ENCODE measurements around the gene TBRG4. TPM values are rescaled to one million over a fixed set of nuclear protein-coding genes. Genes with fewer than 3 reads are reported as not detected.

Gene TBRG4
- total and polyA plus RNA-seq, 2 experiments from 2014 or later: 44.5 to 54.6 TPM

GRCh38 chr7:45150199-45150598, 38.7 kb upstream of the TBRG4 start:
- no peak for TF ChIP-seq EZH2phosphoT487 (IDR thresholded peaks at IDR 0.05; ENCODE audit: low read depth, severe bottlenecking, unreplicated experiment)
- no peak for TF ChIP-seq EZH2 (IDR thresholded peaks at IDR 0.05; ENCODE audit: borderline replicate concordance)
- no peak for TF ChIP-seq CTCF (IDR thresholded peaks at IDR 0.05; ENCODE audit: poor library complexity)
- Histone ChIP-seq H3K9me3 (ENCODE audit: low read depth) (no peaks in the 10 kb centered on the region), H2AFZ (no peak overlapping the region), H3K27ac (no peak overlapping the region), H3K27me3 (no peaks in the 10 kb centered on the region), H3K79me2 (no peaks in the 10 kb centered on the region), H3K36me3 (replicated peaks; ENCODE audit: insufficient read depth, low read depth) (no peaks in the 10 kb centered on the region), H3K4me2 (no peak overlapping the region), H3K4me3 (no peak overlapping the region), H3K9me2 (replicated peaks; ENCODE audit: insufficient read depth) (no peaks in the 10 kb centered on the region), H4K20me1 (ENCODE audit: insufficient read depth, poor library complexity, severe bottlenecking) (no peaks in the 10 kb centered on the region), H3K4me1 (ENCODE audit: insufficient read depth) (no peaks in the 10 kb centered on the region)
- no peak for DNase-seq (ENCODE audit: low spot score)
- WGBS (ENCODE audit: low lambda C conversion rate, missing lambda C conversion rate): 85% methylated on average over 11 of the region's 11 CpGs

DNA sequence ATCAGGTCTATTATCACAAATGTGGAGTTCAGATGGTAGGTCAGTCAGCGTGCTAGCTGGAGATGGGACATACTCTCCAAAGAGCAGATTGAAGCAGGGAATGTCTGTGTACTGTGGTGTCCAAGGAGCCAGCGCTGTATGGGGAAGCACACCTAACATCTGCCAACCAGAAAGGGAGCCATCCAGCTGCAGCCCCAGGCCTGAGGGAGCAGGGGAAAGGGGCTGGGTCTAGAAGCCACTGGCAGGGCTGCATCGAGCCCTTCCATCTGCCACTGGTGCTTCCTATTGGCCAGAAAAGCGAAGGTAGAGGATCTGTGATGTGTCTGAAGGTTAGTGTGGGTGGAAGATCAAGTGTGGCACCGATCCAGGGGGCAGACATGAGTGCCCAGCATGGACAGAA, 38.1 kb upstream of the TBRG4 start:
- no peaks in the 10 kb centered on the region for H3K27me3 ChIP-seq
- DNase-seq (ENCODE audit: low spot score): no peak
- no peak overlapping the region for H3K27ac ChIP-seq
- TF ChIP-seq EZH2phosphoT487 (IDR thresholded peaks at IDR 0.05; ENCODE audit: low read depth, severe bottlenecking, unreplicated experiment) (no peak), CTCF (IDR thresholded peaks at IDR 0.05; ENCODE audit: poor library complexity) (no peak), EZH2 (IDR thresholded peaks at IDR 0.05; ENCODE audit: borderline replicate concordance) (no peak)
- H3K9me2 ChIP-seq (replicated peaks; ENCODE audit: insufficient read depth): no peaks in the 10 kb centered on the region
- H3K4me3 ChIP-seq: no peak overlapping the region
- H4K20me1 ChIP-seq (ENCODE audit: insufficient read depth, poor library complexity, severe bottlenecking): no peaks in the 10 kb centered on the region
- no peak overlapping the region for H3K4me2 ChIP-seq
- H3K79me2 ChIP-seq: no peaks in the 10 kb centered on the region
- no peaks in the 10 kb centered on the region for H3K9me3 ChIP-seq (ENCODE audit: low read depth)
- 82% methylated on average over 5 of the region's 5 CpGs for WGBS (ENCODE audit: low lambda C conversion rate, missing lambda C conversion rate)
- no peak overlapping the region for H2AFZ ChIP-seq
- H3K4me1 ChIP-seq (ENCODE audit: insufficient read depth): no peaks in the 10 kb centered on the region
- H3K36me3 ChIP-seq (replicated peaks; ENCODE audit: insufficient read depth, low read depth): no peaks in the 10 kb centered on the region

DNA sequence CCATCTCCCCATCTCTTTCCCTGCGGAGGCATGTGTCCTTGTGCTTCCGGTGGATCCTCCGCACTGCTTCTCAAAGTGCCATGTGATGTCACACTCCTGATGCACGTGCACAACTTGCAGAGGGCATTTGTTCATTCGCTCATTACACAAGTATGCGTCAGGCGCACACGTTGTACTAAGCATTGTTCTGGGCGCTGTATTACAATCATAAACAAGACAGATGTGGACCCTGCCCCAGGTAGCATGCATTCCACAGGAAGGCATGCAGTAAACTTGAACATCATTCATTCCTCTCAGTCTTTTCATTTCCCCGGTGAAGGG, 37.1 kb upstream of the TBRG4 start:
- H3K4me1 ChIP-seq (ENCODE audit: insufficient read depth): no peaks in the 10 kb centered on the region
- no peaks in the 10 kb centered on the region for H3K27me3 ChIP-seq
- H3K36me3 ChIP-seq (replicated peaks; ENCODE audit: insufficient read depth, low read depth): no peaks in the 10 kb centered on the region
- H2AFZ ChIP-seq: no peak overlapping the region
- DNase-seq (ENCODE audit: low spot score): no peak
- no peak for TF ChIP-seq CTCF (IDR thresholded peaks at IDR 0.05; ENCODE audit: poor library complexity)
- TF ChIP-seq EZH2phosphoT487 (IDR thresholded peaks at IDR 0.05; ENCODE audit: low read depth, severe bottlenecking, unreplicated experiment): no peak
- no peak for TF ChIP-seq EZH2 (IDR thresholded peaks at IDR 0.05; ENCODE audit: borderline replicate concordance)
- WGBS (ENCODE audit: low lambda C conversion rate, missing lambda C conversion rate): 88% methylated on average over 10 of the region's 10 CpGs
- no peak overlapping the region for H3K4me3 ChIP-seq
- no peaks in the 10 kb centered on the region for H3K9me3 ChIP-seq (ENCODE audit: low read depth)
- H3K9me2 ChIP-seq (replicated peaks; ENCODE audit: insufficient read depth): no peaks in the 10 kb centered on the region
- no peak overlapping the region for H3K4me2 ChIP-seq
- no peaks in the 10 kb centered on the region for H4K20me1 ChIP-seq (ENCODE audit: insufficient read depth, poor library complexity, severe bottlenecking)
- H3K79me2 ChIP-seq: no peaks in the 10 kb centered on the region
- H3K27ac ChIP-seq: no peak overlapping the region

Measured in hepatocyte (in vitro differentiated cells).